Measurements from ENCODE around the gene PIGT.

PIGT gene

DNA sequence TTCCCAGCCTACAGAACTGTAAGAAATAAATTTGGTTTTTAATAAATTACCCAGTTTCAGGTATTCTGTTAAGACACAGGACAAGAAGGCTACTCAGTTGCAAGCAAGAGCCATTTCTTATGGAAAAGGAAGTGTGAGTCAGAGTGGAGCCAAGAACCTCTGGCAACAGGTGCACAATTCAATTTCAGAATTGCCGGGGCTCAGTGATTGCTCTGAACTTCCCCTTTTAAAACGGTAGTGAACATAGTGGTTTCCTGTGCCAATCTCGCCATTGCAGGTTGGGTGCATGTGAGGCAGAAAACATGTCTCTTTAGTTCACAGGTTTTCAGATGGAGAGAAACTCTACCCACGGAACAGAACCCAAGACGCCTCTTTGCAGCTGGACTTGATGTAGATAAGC is 16.4 kb downstream of the PIGT start:
- no peak for DNase-seq

- no peak for DNase-seq
Measured at GRCh38 chr20:45433316-45433715, 17.4 kb downstream of the PIGT start.

DNA sequence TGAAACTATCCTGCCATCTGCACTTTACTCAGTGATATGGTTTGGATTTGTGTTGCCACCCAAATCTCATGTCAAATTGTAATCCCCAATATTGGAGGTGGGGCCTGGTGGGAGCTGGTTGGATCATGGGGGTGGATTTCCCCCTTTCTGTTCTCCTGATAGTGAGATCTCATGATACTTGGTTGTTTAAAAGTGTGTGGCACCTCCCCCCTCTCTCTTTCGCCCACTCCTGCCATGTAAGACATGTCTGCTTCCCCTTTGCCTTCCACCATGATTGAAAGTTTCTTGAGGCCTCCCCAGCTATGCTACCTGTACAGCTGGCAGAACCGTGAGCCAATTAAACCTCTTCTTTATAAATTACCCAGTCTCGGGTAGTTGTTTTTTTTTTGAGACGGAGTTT is 18.0 kb downstream of the PIGT start:
- DNase-seq: no peak

DNA sequence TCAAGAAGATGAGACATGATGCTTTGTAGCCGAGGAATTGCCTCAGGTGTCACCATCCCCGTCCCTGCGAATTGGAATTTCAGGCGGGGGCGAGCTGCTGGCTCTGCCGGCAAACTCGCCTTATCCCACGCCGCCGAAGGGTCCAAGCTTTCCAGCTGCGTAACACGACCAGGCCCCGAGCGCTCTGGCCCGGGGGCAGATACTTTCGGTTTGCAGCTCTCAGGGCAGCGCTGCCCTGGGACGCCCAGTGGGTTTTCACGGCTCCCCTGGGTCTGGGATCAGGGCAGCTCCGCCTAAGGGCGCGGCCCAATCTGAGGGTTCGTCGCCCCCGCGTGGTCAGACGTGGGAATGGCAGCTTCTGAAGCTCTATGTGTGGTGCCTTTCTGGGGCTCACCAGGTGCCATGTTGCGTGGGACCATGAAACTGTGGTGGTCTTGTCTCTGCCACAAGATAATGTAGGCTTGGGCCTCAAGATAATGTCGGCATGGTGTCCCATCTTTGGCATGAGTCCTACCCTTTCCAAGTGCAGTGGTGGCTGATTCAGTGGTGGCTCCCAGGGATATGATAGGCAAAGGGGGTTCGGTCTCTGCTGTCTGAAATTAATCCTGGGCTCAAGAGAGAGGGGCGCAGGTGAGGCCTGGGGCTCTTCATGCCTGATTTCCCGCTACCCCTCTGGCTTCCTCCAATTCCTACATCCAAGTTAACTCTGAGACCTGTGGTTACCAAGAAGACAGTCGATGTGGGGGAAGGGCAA is 21.0 kb downstream of the PIGT start:
- peak; percentile 61 for DNase-seq

DNA sequence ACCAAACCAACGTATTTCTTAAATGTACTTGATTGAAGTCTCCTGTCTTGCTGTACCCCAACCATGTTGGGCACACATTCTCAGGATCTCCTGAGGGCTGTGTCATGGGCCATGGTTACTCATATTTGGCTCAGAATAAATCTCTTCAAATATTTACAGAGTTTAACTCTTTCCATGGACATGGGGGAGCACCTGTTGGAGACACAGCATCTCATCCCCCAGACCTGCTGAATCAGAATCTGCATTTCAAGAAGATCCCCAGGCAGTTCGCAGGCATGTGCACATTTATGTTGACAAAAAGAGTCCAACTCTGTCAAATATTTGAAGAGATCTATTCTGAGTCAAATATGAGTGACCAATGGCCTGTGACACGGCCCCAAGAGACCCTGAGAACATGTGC is 24.5 kb downstream of the PIGT start:
- no peak for DNase-seq

- DNase-seq: no peak
Measured at GRCh38 chr20:45440891-45441685, 25.1 kb downstream of the PIGT start.

- no peak for DNase-seq
Measured at GRCh38 chr20:45441746-45442145, 25.8 kb downstream of the PIGT start.

GRCh38 chr20:45444050-45444449 is 28.1 kb downstream of the PIGT start:
- no peak for DNase-seq

- no peak for DNase-seq
Measured at GRCh38 chr20:45445805-45446562, 30.0 kb downstream of the PIGT start.

DNA sequence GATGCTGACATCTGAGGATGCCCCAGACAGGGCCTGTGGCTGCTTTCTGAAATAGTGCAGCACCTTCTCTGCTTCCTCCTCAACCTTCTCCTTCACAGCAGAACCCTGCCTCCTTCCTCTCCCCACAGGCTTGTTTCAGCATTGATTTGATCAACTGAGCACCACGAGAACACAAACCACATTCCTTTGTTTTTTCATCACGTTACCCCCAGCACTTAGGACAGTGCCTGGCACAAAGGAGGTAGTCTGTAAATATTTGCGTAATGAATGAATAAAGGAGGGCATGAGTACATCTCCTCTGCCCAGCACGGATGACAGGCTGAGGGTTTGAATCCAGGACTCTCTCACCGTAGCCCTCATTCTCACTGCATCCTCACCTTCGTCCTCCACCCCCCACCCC is 32.3 kb downstream of the PIGT start:
- no peak for DNase-seq

DNA sequence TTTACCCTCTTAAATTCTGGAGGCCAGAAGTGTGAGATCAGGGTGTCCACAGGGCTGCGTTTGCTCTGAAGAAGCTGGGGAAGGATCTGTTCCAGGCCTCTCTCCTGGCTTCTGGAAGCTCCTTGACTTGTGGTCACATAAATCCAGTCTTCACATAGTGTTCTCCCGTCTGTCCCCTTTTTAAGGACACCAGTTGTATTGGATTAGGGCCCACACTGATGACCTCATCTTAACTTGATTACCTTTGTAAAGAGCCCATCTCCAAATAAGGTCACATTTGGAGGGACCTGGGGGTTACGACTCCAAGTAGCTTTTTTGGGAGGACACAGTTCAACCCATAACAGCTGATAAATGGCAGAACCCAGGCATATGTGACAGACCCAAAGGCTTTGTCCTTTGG is 33.6 kb downstream of the PIGT start:
- no peak for DNase-seq

- no peak for DNase-seq
Measured at GRCh38 chr20:45450097-45450818, 34.3 kb downstream of the PIGT start.

DNA sequence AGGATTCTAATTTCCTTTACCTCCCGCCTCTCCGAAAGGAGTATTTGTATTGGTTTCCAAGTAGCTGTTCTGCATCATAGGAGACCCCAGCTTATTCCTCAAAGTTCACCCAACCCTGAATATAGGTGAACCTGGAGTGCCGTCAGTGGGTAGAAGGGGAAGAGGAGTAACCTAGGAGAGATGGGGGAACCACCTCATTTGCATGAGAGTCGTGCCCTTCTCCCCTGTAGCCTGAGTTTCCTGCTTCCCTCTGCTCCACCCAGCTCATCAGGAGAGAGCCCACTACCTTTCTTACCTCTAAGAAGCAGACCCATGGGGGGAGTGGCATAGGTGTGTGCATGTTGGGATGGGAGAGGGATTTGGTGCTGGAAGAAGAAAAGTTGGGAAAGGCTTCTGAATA is 36.3 kb downstream of the PIGT start:
- DNase-seq: no peak

- DNase-seq: no peak
Measured at GRCh38 chr20:45452772-45453691, 37.1 kb downstream of the PIGT start.

- no peak for DNase-seq
Measured at GRCh38 chr20:45456632-45457031, 40.7 kb downstream of the PIGT start.

- no peak for DNase-seq
Measured at GRCh38 chr20:45459606-45460005, 43.7 kb downstream of the PIGT start.

DNA sequence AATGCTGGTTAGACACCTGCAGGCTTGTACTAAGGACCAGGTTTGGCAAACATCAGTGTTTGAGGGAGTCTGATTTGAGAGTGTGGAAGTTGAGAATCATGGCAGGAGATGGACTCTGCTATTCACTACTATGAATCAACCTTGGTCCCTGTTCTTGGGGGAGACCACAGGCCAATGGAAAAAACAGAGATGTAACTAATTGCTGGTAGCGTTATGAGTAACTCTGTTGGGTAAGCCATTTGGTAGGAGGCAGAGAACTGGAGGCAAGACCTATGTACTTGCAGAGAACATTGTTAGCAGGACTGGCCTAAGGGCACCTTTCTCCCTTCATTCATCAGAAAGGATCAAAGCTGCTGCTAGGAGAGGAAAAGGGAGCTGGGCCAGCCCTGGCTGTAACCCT is 45.3 kb downstream of the PIGT start:
- DNase-seq: no peak

GRCh38 chr20:45462711-45463509 is 47.0 kb downstream of the PIGT start:
- DNase-seq: no peak

GRCh38 chr20:45463709-45464108 is 47.8 kb downstream of the PIGT start:
- no peak for DNase-seq

- no peak for DNase-seq
Measured at GRCh38 chr20:45465491-45466266, 49.7 kb downstream of the PIGT start.

All from NCI-H1048 (cell line).